Subcutaneous adipose tissue (tissue), 4 donors: ENCODE data around the gene ITCH. TPM values are rescaled to one million over a fixed set of nuclear protein-coding genes. Genes with fewer than 3 reads are reported as not detected.

Source experiments
- small RNA-seq: library from RNA; depleted of rRNA; stranded (forward); fragments of <200 nt; gene quantifications from one replicate; pipeline ENCODE3, GENCODE V24; 2016
- total RNA-seq, 4 donors: library from RNA; depleted of rRNA; stranded (reverse); fragments of >200 nt; gene quantifications; one replicate each; pipeline ENCODE4 v1.1.0, GENCODE V29; 2016
- TF ChIP-seq, protein P1 (sequence below): fragments of 450-650 bp; IDR thresholded peaks from one replicate; pipeline ENCODE4 v1.5.1; 2016; ENCODE audit warnings: low read depth, mild to moderate bottlenecking, control low read depth, antibody characterized with exemption, moderate library complexity

ITCH gene
- total RNA-seq, 4 donors from 2014 or later: 59.0 to 178 (median 74.2) TPM

DNA sequence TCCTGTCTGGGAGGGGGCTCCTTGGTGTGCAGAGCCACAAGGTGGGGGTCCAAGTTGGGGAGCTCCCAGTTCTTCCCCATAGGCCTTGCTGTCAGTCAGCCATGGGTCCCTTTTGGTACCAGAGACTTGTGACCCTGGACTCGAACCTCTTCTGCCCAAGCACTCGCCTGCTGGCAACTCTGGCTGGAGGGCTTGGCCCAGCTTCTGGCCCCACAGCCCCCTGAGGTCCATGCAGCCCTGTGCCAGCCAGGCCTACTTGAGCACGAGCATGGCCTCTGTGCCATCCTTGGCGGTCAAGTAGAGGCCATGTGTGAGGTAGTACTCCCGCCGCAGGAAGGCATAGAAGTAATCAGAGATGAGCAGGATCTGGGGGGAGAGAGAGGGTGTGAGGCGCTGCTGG is 197.5 kb downstream of the ITCH start:
- TF ChIP-seq, protein P1, sequence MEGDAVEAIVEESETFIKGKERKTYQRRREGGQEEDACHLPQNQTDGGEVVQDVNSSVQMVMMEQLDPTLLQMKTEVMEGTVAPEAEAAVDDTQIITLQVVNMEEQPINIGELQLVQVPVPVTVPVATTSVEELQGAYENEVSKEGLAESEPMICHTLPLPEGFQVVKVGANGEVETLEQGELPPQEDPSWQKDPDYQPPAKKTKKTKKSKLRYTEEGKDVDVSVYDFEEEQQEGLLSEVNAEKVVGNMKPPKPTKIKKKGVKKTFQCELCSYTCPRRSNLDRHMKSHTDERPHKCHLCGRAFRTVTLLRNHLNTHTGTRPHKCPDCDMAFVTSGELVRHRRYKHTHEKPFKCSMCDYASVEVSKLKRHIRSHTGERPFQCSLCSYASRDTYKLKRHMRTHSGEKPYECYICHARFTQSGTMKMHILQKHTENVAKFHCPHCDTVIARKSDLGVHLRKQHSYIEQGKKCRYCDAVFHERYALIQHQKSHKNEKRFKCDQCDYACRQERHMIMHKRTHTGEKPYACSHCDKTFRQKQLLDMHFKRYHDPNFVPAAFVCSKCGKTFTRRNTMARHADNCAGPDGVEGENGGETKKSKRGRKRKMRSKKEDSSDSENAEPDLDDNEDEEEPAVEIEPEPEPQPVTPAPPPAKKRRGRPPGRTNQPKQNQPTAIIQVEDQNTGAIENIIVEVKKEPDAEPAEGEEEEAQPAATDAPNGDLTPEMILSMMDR: no peak

Small RNA genes within 50 kb of the gene (small RNA-seq; reads per million reads assigned to genes)
- gene AL356299.1: not detected
- not detected for gene MIR644A
- 0.49 reads per million for gene RF00019

Other genes with a start within 250 kb of the ITCH start
- gene ASIP, start 121.8 kb upstream of the ITCH start, total RNA-seq: 1 to 10 TPM in 1 of 4 donors, not detected in 3; 1.2 TPM
- 10 to 100 TPM; 43.0 to 66.8 (median 50.5) TPM for gene AHCY, start 59.9 kb upstream of the ITCH start, total RNA-seq
- gene DYNLRB1, start 153.1 kb downstream of the ITCH start, total RNA-seq: 100 to 1,000 TPM; 111 to 206 (median 122) TPM
- gene MAP1LC3A, start 195.4 kb downstream of the ITCH start, total RNA-seq: 10 to 100 TPM; 22.0 to 71.6 (median 63.5) TPM